Activated B cell treated with CpG ODN at 0.5 μM for 24 hours (primary cell): ENCODE results near the gene COL25A1. TPM values are rescaled to one million over a fixed set of nuclear protein-coding genes. Genes with fewer than 3 reads are reported as not detected.

Experiments used
- ATAC-seq: fragments of 200-7000 bp; cut with Tn5 transposase; one replicate; pipeline ENCODE4 v1.10.0; 2021; ENCODE audit warnings: low read depth, mild to moderate bottlenecking, moderate library complexity
- CTCF ChIA-PET: fragments of 350-600 bp; sonication (Branson Sonifier 250); formaldehyde crosslinking; loops from one replicate; lab custom pipeline; 2021; ENCODE audit warnings: antibody characterized with exemption; lab: Charles Lee
- POLR2A ChIA-PET: fragments of 350-600 bp; sonication (Branson Sonifier 250); formaldehyde crosslinking; loops from one replicate; lab custom pipeline; 2021; ENCODE audit warnings: antibody characterized with exemption; lab: Charles Lee
- DNase-seq: peaks from one replicate; pipeline ENCODE4 v3.0.0; 2022
- H3K27ac Mint-ChIP-seq: one replicate; pipeline ENCODE4 v1.8.0; 2020; ENCODE audit warnings: mixed read lengths
- H3K27me3 Mint-ChIP-seq: one replicate; pipeline ENCODE4 v1.8.0; 2021; ENCODE audit warnings: mixed read lengths
- H3K36me3 Mint-ChIP-seq: one replicate; pipeline ENCODE4 v1.8.0; 2021; ENCODE audit warnings: low read depth, mixed read lengths
- H3K4me1 Mint-ChIP-seq: one replicate; pipeline ENCODE4 v1.8.0; 2021; ENCODE audit warnings: mixed read lengths
- H3K4me3 Mint-ChIP-seq: one replicate; pipeline ENCODE4 v1.8.0; 2020; ENCODE audit warnings: mild to moderate bottlenecking, mixed read lengths
- H3K9me3 Mint-ChIP-seq: one replicate; pipeline ENCODE4 v1.8.0; 2020; ENCODE audit warnings: mixed read lengths
- intact Hi-C: fragments of 100-400 bp; cut with micrococcal nuclease; formaldehyde crosslinking; loops from one replicate; pipeline ENCODE4 v1.15.1; 2024
- total RNA-seq: library from RNA; stranded (reverse); gene quantifications from 2 replicates; pipeline ENCODE4 v1.2.3, GENCODE V29; 2022
- TF ChIP-seq, protein P1 (sequence below): fragments of 200-600 bp; IDR thresholded peaks from one replicate; pipeline ENCODE4 v1.8.0; 2022; ENCODE audit warnings: antibody characterized with exemption, mild to moderate bottlenecking

COL25A1 gene
- total RNA-seq, 1 donor from 2014 or later = not detected

GRCh38 chr4:108794136-108794535 is 508.3 kb downstream of the COL25A1 start:
- H3K4me1 Mint-ChIP-seq = no peaks in the 10 kb centered on the region
- CTCF ChIA-PET = no interaction called here
- H3K27ac Mint-ChIP-seq = no peak overlapping the region
- no peaks in the 10 kb centered on the region for H3K36me3 Mint-ChIP-seq
- no peaks in the 10 kb centered on the region for H3K9me3 Mint-ChIP-seq
- H3K4me3 Mint-ChIP-seq = no peak overlapping the region
- DNase-seq = no peak
- TF ChIP-seq, protein P1, sequence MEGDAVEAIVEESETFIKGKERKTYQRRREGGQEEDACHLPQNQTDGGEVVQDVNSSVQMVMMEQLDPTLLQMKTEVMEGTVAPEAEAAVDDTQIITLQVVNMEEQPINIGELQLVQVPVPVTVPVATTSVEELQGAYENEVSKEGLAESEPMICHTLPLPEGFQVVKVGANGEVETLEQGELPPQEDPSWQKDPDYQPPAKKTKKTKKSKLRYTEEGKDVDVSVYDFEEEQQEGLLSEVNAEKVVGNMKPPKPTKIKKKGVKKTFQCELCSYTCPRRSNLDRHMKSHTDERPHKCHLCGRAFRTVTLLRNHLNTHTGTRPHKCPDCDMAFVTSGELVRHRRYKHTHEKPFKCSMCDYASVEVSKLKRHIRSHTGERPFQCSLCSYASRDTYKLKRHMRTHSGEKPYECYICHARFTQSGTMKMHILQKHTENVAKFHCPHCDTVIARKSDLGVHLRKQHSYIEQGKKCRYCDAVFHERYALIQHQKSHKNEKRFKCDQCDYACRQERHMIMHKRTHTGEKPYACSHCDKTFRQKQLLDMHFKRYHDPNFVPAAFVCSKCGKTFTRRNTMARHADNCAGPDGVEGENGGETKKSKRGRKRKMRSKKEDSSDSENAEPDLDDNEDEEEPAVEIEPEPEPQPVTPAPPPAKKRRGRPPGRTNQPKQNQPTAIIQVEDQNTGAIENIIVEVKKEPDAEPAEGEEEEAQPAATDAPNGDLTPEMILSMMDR = no peak
- intact Hi-C loops = no loop called here
- ATAC-seq = no peak
- H3K27me3 Mint-ChIP-seq = peaks cover 3% of the 10 kb centered on the region
- POLR2A ChIA-PET = no interaction called here

GRCh38 chr4:108793415-108793814 is 509.0 kb downstream of the COL25A1 start:
- CTCF ChIA-PET = no interaction called here
- TF ChIP-seq, protein P1 = no peak
- POLR2A ChIA-PET = no interaction called here

DNA sequence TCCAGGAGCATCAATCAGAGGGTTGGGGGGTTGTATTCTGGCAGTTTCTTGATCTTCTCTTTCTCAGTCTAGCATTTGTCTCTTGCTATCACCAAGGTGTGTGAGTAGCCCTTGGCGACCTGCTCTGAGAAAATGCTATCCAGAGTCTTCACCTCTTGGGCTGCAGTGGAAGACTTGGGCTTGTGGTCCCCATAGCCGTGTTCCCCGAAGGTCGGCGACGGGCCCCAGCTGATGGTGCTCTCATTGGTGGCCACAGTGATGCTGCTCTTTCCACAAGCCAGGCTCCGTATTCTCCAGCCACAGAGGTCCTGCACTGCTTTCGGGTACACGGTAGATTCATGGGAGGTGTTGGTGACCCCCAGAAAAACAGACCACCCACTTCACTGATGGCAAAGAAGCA is 513.7 kb downstream of the COL25A1 start:
- intact Hi-C loops = no loop called here
- Mint-ChIP-seq H3K9me3 (no peaks in the 10 kb centered on the region), H3K27me3 (no peaks in the 10 kb centered on the region)

More at GRCh38 chr4:108793415-108793814, 509.0 kb downstream of the COL25A1 start:
- Mint-ChIP-seq H3K4me1 (no peaks in the 10 kb centered on the region), H3K27me3 (peaks cover 3% of the 10 kb centered on the region), H3K27ac (no peak overlapping the region), H3K36me3 (no peaks in the 10 kb centered on the region), H3K4me3 (no peak overlapping the region), H3K9me3 (no peaks in the 10 kb centered on the region)
- intact Hi-C loops = no loop called here
- no peak for DNase-seq
- ATAC-seq = no peak

DNA sequence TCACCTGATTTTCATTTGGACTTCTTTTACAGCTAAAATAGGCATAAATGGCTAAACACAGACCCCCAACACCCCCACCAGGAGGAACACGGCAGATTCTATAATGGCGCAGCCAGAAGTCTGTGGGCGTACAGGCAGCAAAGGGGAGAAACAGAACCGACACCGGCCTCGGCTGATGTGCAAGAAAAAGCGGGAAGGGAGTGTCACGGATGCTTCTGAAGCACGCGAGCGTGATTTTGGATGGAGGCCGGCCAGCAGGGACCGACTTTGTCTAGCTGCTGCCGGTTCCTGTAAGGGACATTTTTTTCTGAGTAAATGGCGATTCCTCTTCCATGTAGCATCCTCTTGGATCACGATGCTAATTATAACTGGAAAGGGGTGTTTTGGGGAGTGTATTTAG is 514.7 kb downstream of the COL25A1 start:
- ATAC-seq (no peak), DNase-seq (no peak)
- Mint-ChIP-seq H3K9me3 (no peaks in the 10 kb centered on the region), H3K36me3 (no peaks in the 10 kb centered on the region), H3K4me1 (no peaks in the 10 kb centered on the region), H3K4me3 (no peak overlapping the region), H3K27ac (no peak overlapping the region), H3K27me3 (no peaks in the 10 kb centered on the region)
- TF ChIP-seq, protein P1 = no peak
- CTCF ChIA-PET = no interaction called here
- POLR2A ChIA-PET = no interaction called here
- intact Hi-C loops = no loop called here

More for the DNA sequence above, 513.7 kb downstream of the COL25A1 start:
- no peak for DNase-seq
- ChIA-PET CTCF (no interaction called here), POLR2A (no interaction called here)
- TF ChIP-seq, protein P1 = no peak
- Mint-ChIP-seq H3K36me3 (no peaks in the 10 kb centered on the region), H3K4me1 (no peaks in the 10 kb centered on the region), H3K27ac (no peak overlapping the region), H3K4me3 (no peak overlapping the region)
- no peak for ATAC-seq

DNA sequence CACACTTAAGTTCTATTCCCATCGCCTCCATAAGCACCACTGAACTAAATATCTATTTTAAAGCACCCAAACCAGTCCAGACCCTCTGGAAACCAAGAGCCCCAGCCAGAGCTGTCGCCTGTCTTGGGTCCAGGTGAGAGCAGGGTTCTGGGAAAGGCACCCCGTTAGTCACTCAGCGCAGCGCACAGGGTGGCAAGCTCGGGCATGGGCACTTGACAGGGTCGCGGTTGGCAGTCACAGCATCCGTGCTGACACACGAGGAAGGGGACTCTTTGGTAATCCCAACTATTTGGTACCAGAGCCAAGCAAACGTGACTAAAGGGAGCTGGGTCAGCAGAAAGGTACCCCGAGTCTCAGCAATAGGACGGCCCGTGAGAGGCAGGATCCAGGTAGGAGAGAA is 515.4 kb downstream of the COL25A1 start:
- TF ChIP-seq, protein P1 = no peak
- H3K27me3 Mint-ChIP-seq = no peaks in the 10 kb centered on the region
- ChIA-PET CTCF (no interaction called here), POLR2A (no interaction called here)
- H3K27ac Mint-ChIP-seq = no peak overlapping the region
- H3K9me3 Mint-ChIP-seq = no peaks in the 10 kb centered on the region
- no peaks in the 10 kb centered on the region for H3K36me3 Mint-ChIP-seq
- DNase-seq (no peak), ATAC-seq (no peak)
- intact Hi-C loops = no loop called here
- H3K4me1 Mint-ChIP-seq = no peaks in the 10 kb centered on the region
- no peak overlapping the region for H3K4me3 Mint-ChIP-seq
